Measurements from ENCODE around the gene TNFRSF18.
A peak's percentile ranks its signal among the peaks of the same experiment; 100 is the strongest.

Gene TNFRSF18

GRCh38 chr1:1156140-1157032, 50.0 kb downstream of the TNFRSF18 start:
- no peak for TF ChIP-seq CTCF (conservative IDR thresholded peaks at IDR 0.05; ENCODE audit: control insufficient read depth, insufficient read depth, low read depth, low read length)
- no peak overlapping the region for H3K4me3 ChIP-seq (ENCODE audit: control insufficient read depth, low read depth, low read length)
- DNase-seq (ENCODE audit: low read depth): no peak

GRCh38 chr1:1155258-1155657, 51.1 kb downstream of the TNFRSF18 start:
- H3K4me3 ChIP-seq (ENCODE audit: control insufficient read depth, low read depth, low read length): no peak overlapping the region
- no peak for TF ChIP-seq CTCF (conservative IDR thresholded peaks at IDR 0.05; ENCODE audit: control insufficient read depth, insufficient read depth, low read depth, low read length)
- no peak for DNase-seq (ENCODE audit: low read depth)

- DNase-seq (ENCODE audit: low read depth): peak; percentile 25
- TF ChIP-seq CTCF (conservative IDR thresholded peaks at IDR 0.05; ENCODE audit: control insufficient read depth, insufficient read depth, low read depth, low read length): no peak
- H3K4me3 ChIP-seq (ENCODE audit: control insufficient read depth, low read depth, low read length): no peak overlapping the region
Observed at GRCh38 chr1:1153874-1154273, 52.5 kb downstream of the TNFRSF18 start.
